Gastroesophageal sphincter (tissue), 4 donors: Measurements from ENCODE around the gene TMEM43. TPM values are rescaled to one million over a fixed set of nuclear protein-coding genes. Genes with fewer than 3 reads are reported as not detected.
A peak's percentile ranks its signal among the peaks of the same experiment; 100 is the strongest.

ENCODE experiments used
- ATAC-seq: fragments of 150-250 bp; one replicate; pipeline ENCODE4 v1.9.1; 2016; ENCODE audit warnings: mild to moderate bottlenecking, moderate library complexity
- H3K27ac ChIP-seq, 4 donors: fragments of 200-600 bp; sonication (generic) in 3 of 4; 1 replicate in 3 of 4; 2 replicates in 1 of 4; pipeline ENCODE4 v1.5.1; 2016 to 2019
- H3K27me3 ChIP-seq: fragments of 200-600 bp; sonication (generic); one replicate; pipeline ENCODE4 v1.5.1; 2019
- H3K36me3 ChIP-seq, 2 donors: fragments of 200-600 bp; sonication (generic); one replicate each; pipeline ENCODE4 v1.5.1; 2019; ENCODE audit warnings: control low read depth in 1 of 2
- H3K4me1 ChIP-seq, 3 donors: fragments of 200-600 bp; sonication (generic); 1 replicate in 2 of 3; 2 replicates in 1 of 3; pipeline ENCODE4 v1.5.1; 2016 to 2019; ENCODE audit warnings: control low read depth in 2 of 3
- H3K4me3 ChIP-seq, 2 donors: fragments of 200-600 bp; sonication (generic); one replicate each; pipeline ENCODE4 v1.5.1; 2019; ENCODE audit warnings: mild to moderate bottlenecking in 1 of 2, moderate library complexity in 1 of 2
- H3K9me3 ChIP-seq, 3 donors: fragments of 200-600 bp; sonication (generic); one replicate each; pipeline ENCODE4 v1.5.1; 2017 to 2019; ENCODE audit warnings: control low read depth in 2 of 3
- CTCF ChIP-seq, 4 experiments: fragments of 200-600 bp in 2 of 4; fragments of 450-650 bp in 2 of 4; sonication (generic) in 1 of 4; IDR thresholded peaks; one replicate each; pipeline ENCODE4 v1.5.1; 2017 to 2019; ENCODE audit warnings: antibody characterized with exemption in 4 of 4, mild to moderate bottlenecking in 2 of 4, moderate library complexity in 2 of 4
- EP300 ChIP-seq: sonication (generic); formaldehyde crosslinking; IDR thresholded peaks from one replicate; pipeline ENCODE4 v1.6.1; 2017; ENCODE audit warnings: antibody characterized with exemption, mild to moderate bottlenecking
- POLR2A ChIP-seq, 2 donors: fragments of 450-650 bp; IDR thresholded peaks; one replicate each; pipeline ENCODE4 v1.6.1; 2017; ENCODE audit warnings: antibody characterized with exemption in 2 of 2, mild to moderate bottlenecking in 2 of 2, moderate library complexity in 1 of 2
- POLR2AphosphoS5 ChIP-seq: sonication (generic); formaldehyde crosslinking; IDR thresholded peaks from one replicate; pipeline ENCODE4 v1.6.1; 2017; ENCODE audit warnings: antibody characterized with exemption
- WGBS, 2 donors: methylation state at CpG; one replicate each; pipeline ENCODE4 v1.1.5; 2018; ENCODE audit warnings: low coverage in 1 of 2; 5-methylcytosine and 5-hydroxymethylcytosine counted together
- total RNA-seq, 4 donors: library from RNA; depleted of rRNA; stranded (reverse); fragments of >200 nt; gene quantifications; one replicate each; pipeline ENCODE4 v1.1.0, GENCODE V29; 2016

TMEM43 gene
- total RNA-seq, 4 donors from 2014 or later, result 115 to 227 (median 183) TPM

- no peak for ATAC-seq
- H3K9me3 ChIP-seq, result no peaks in the 10 kb centered on the region
- peak overlapping the region; percentile 97 for H3K4me3 ChIP-seq
- peaks cover 0 to 39% of the 10 kb centered on the region in 2 donors for H3K36me3 ChIP-seq
- TF ChIP-seq CTCF (IDR thresholded peaks at IDR 0.05) (no peak), EP300 (no peak), POLR2A (IDR thresholded peaks at IDR 0.05) (no peak), POLR2AphosphoS5 (no peak)
- no peaks in the 10 kb centered on the region for H3K27me3 ChIP-seq
- 58 to 89% methylated on average over 7 to 9 of the region's 15 CpGs for WGBS, 2 donors
- peak overlapping the region in 3 of 4 donors; percentile 96 to 99 (median 99) for H3K27ac ChIP-seq
- peaks cover 8 to 57% (median 22%) of the 10 kb centered on the region in 3 donors for H3K4me1 ChIP-seq
These were observed 1.3 kb upstream of the TMEM43 start for GRCh38 chr3:14123308-14124222.

- Histone ChIP-seq H3K4me1 (peaks cover 8 to 51% (median 22%) of the 10 kb centered on the region in 3 donors), H3K4me3 (peak overlapping the region; percentile 97), H3K36me3 (peaks cover 0 to 46% of the 10 kb centered on the region in 2 donors), H3K9me3 (no peaks in the 10 kb centered on the region), H3K27ac (peak overlapping the region; percentile 66 to 99 (median 98)), H3K27me3 (no peaks in the 10 kb centered on the region)
- WGBS, 2 donors, result no CpG with 5 or more reads among the region's 37 CpGs
- peak; percentile 38 for ATAC-seq
- no peak for TF ChIP-seq CTCF (IDR thresholded peaks at IDR 0.05)
- no peak for TF ChIP-seq POLR2A (IDR thresholded peaks at IDR 0.05)
- TF ChIP-seq POLR2AphosphoS5, result no peak
- TF ChIP-seq EP300, result no peak
These were observed 633 bp upstream of the TMEM43 start for GRCh38 chr3:14124223-14124614.

- peaks cover 8 to 51% (median 22%) of the 10 kb centered on the region in 3 donors for H3K4me1 ChIP-seq
- peak overlapping the region; percentile 96 to 99 (median 99) for H3K27ac ChIP-seq
- no peak for TF ChIP-seq EP300
- TF ChIP-seq POLR2AphosphoS5, result peak; percentile 59
- TF ChIP-seq CTCF (IDR thresholded peaks at IDR 0.05), result peak in 1 of 4 experiments; percentile 42
- peak in 1 of 2 donors; percentile 22 for TF ChIP-seq POLR2A (IDR thresholded peaks at IDR 0.05)
- H3K9me3 ChIP-seq, result no peaks in the 10 kb centered on the region
- peaks cover 0 to 46% of the 10 kb centered on the region in 2 donors for H3K36me3 ChIP-seq
- ATAC-seq, result peak; percentile 66
- WGBS, 2 donors, result 0% methylated on average over 4 to 5 of the region's 44 CpGs
- H3K4me3 ChIP-seq, result peak overlapping the region; percentile 97
- H3K27me3 ChIP-seq, result no peaks in the 10 kb centered on the region
These were observed 553 bp downstream of the TMEM43 start for GRCh38 chr3:14125193-14126016.

- no peaks in the 10 kb centered on the region for H3K27me3 ChIP-seq
- TF ChIP-seq CTCF (IDR thresholded peaks at IDR 0.05), result no peak
- TF ChIP-seq POLR2A (IDR thresholded peaks at IDR 0.05), result no peak
- no peak for TF ChIP-seq EP300
- no peak for TF ChIP-seq POLR2AphosphoS5
- H3K4me1 ChIP-seq, result peaks cover 8 to 51% (median 22%) of the 10 kb centered on the region in 3 donors
- peaks cover 0 to 46% of the 10 kb centered on the region in 2 donors for H3K36me3 ChIP-seq
- no peak for ATAC-seq
- 37 to 46% methylated on average over 2 to 4 of the region's 11 CpGs for WGBS, 2 donors
- H3K27ac ChIP-seq, result peak overlapping the region; percentile 96 to 99 (median 99)
- H3K9me3 ChIP-seq, result no peaks in the 10 kb centered on the region
- peak overlapping the region; percentile 97 for H3K4me3 ChIP-seq
These were observed 1.4 kb downstream of the TMEM43 start for GRCh38 chr3:14126017-14126886.
